Neural progenitor cell (in vitro differentiated cells): ENCODE measurements around the gene PRR22. TPM values are rescaled to one million over a fixed set of nuclear protein-coding genes. Genes with fewer than 3 reads are reported as not detected.

Experiments
- DNase-seq: peaks from one replicate; pipeline ENCODE4 v3.0.0-alpha.2; 2016; ENCODE audit warnings: low spot score
- H2AFZ ChIP-seq: fragments of 200-600 bp; sonication (generic); replicated peaks from 2 replicates; pipeline ENCODE4 v1.6.1; 2016; ENCODE audit warnings: antibody characterized with exemption
- H3F3A ChIP-seq: fragments of 200-600 bp; sonication (generic); 2 replicates; pipeline ENCODE4 v1.6.1; 2016; ENCODE audit warnings: antibody characterized with exemption, low read depth
- H3K27ac ChIP-seq: fragments of 200-600 bp; sonication (generic); 2 replicates; pipeline ENCODE4 v1.5.1; 2016; ENCODE audit warnings: mild to moderate bottlenecking
- H3K27me3 ChIP-seq: fragments of 200-600 bp; sonication (generic); 2 replicates; pipeline ENCODE4 v1.6.1; 2016; ENCODE audit warnings: mild to moderate bottlenecking, moderate library complexity
- H3K36me3 ChIP-seq: fragments of 200-600 bp; sonication (generic); 2 replicates; pipeline ENCODE4 v1.5.1; 2016
- H3K4me1 ChIP-seq: fragments of 200-600 bp; sonication (generic); 2 replicates; pipeline ENCODE4 v1.6.1; 2016; ENCODE audit warnings: mixed run types
- H3K4me2 ChIP-seq: fragments of 200-600 bp; sonication (generic); 2 replicates; pipeline ENCODE4 v1.6.1; 2016
- H3K4me3 ChIP-seq: fragments of 200-600 bp; sonication (generic); 2 replicates; pipeline ENCODE4 v1.5.1; 2016
- H3K79me2 ChIP-seq: fragments of 200-600 bp; sonication (generic); 2 replicates; pipeline ENCODE4 v1.6.1; 2016; ENCODE audit warnings: low read depth
- H3K9ac ChIP-seq: fragments of 200-600 bp; sonication (generic); 2 replicates; pipeline ENCODE4 v1.6.1; 2016
- H3K9me3 ChIP-seq: fragments of 200-600 bp; sonication (generic); 2 replicates; pipeline ENCODE4 v1.5.1; 2016; ENCODE audit warnings: low read depth
- H4K20me1 ChIP-seq: fragments of 200-600 bp; sonication (generic); 2 replicates; pipeline ENCODE4 v1.6.1; 2016; ENCODE audit warnings: low read depth
- H3K27ac Mint-ChIP-seq: 3 replicates; pipeline ENCODE4 v1.8.0; 2021; ENCODE audit warnings: mixed read lengths
- H3K27me3 Mint-ChIP-seq: 2 replicates; pipeline ENCODE4 v1.8.0; 2022; ENCODE audit warnings: low read depth, mild to moderate bottlenecking, inconsistent platforms, moderate library complexity, mixed read lengths; ENCODE audit not compliant: insufficient read depth
- H3K36me3 Mint-ChIP-seq: 3 replicates; pipeline ENCODE4 v1.8.0; 2021; ENCODE audit warnings: mixed read lengths
- H3K4me1 Mint-ChIP-seq: 3 replicates; pipeline ENCODE4 v1.8.0; 2021; ENCODE audit warnings: mixed read lengths
- H3K4me3 Mint-ChIP-seq: 3 replicates; pipeline ENCODE4 v1.8.0; 2021; ENCODE audit warnings: mild to moderate bottlenecking, moderate library complexity, mixed read lengths
- H3K9me3 Mint-ChIP-seq: 3 replicates; pipeline ENCODE4 v1.8.0; 2020; ENCODE audit warnings: mixed read lengths
- CTCF ChIP-seq: fragments of 200-600 bp; sonication (generic); IDR thresholded peaks from 2 replicates; pipeline ENCODE4 v1.5.1; 2017; ENCODE audit warnings: antibody characterized with exemption, mild to moderate bottlenecking
- EZH2 ChIP-seq: fragments of 200-600 bp; sonication (generic); IDR thresholded peaks from 2 replicates; pipeline ENCODE4 v1.6.1; 2017; ENCODE audit warnings: antibody characterized with exemption, mild to moderate bottlenecking, moderate library complexity
- EZH2phosphoT487 ChIP-seq: fragments of 200-600 bp; sonication (generic); IDR thresholded peaks from 2 replicates; pipeline ENCODE4 v1.6.1; 2017; ENCODE audit warnings: antibody characterized with exemption
- total RNA-seq: library from RNA; depleted of rRNA; stranded (reverse); fragments of >200 nt; gene quantifications from 2 replicates; pipeline ENCODE4 v1.2.3, GENCODE V29; 2015; ENCODE audit warnings: low replicate concordance

The PRR22 gene
- total RNA-seq, 1 donor from 2014 or later, result not detected

- H3K4me1 ChIP-seq, result no peaks in the 10 kb centered on the region
- H3K27me3 ChIP-seq, result peaks cover 34% of the 10 kb centered on the region
- no peak overlapping the region for H3K9ac ChIP-seq
- no peak overlapping the region for H3K4me3 ChIP-seq
- H3K79me2 ChIP-seq, result no peaks in the 10 kb centered on the region
- no peak overlapping the region for H3K27ac Mint-ChIP-seq
- H3K27ac ChIP-seq, result no peak overlapping the region
- H4K20me1 ChIP-seq, result no peaks in the 10 kb centered on the region
- no peaks in the 10 kb centered on the region for H3K36me3 ChIP-seq
- no peaks in the 10 kb centered on the region for H3K9me3 ChIP-seq
- H3K4me1 Mint-ChIP-seq, result peaks cover 27% of the 10 kb centered on the region
- no peak overlapping the region for H3K4me2 ChIP-seq
- H3K27me3 Mint-ChIP-seq, result peaks cover 21% of the 10 kb centered on the region
- H3K9me3 Mint-ChIP-seq, result no peaks in the 10 kb centered on the region
- DNase-seq, result no peak
- no peak for TF ChIP-seq EZH2
- no peak for TF ChIP-seq CTCF
- no peak for TF ChIP-seq EZH2phosphoT487
- H2AFZ ChIP-seq, result no peak overlapping the region
- peak overlapping the region; percentile 68 for H3K4me3 Mint-ChIP-seq
- H3K36me3 Mint-ChIP-seq, result no peaks in the 10 kb centered on the region
- H3F3A ChIP-seq, result peaks cover 21% of the 10 kb centered on the region
Measured at GRCh38 chr19:5800361-5801270, 16.1 kb upstream of the PRR22 start.

GRCh38 chr19:5799247-5800241 lies 15.0 kb upstream of the PRR22 start:
- Histone ChIP-seq H3K36me3 (no peaks in the 10 kb centered on the region), H3K27ac (no peak overlapping the region), H3K9ac (no peak overlapping the region), H3K9me3 (no peaks in the 10 kb centered on the region), H3K79me2 (no peaks in the 10 kb centered on the region), H4K20me1 (no peaks in the 10 kb centered on the region), H3F3A (peaks cover 16% of the 10 kb centered on the region), H2AFZ (no peak overlapping the region), H3K4me3 (no peak overlapping the region), H3K27me3 (peaks cover 27% of the 10 kb centered on the region), H3K4me2 (no peak overlapping the region), H3K4me1 (no peaks in the 10 kb centered on the region)
- H3K27me3 Mint-ChIP-seq, result peaks cover 21% of the 10 kb centered on the region
- TF ChIP-seq EZH2phosphoT487 (no peak), CTCF (no peak), EZH2 (no peak)
- H3K4me1 Mint-ChIP-seq, result peaks cover 27% of the 10 kb centered on the region
- H3K9me3 Mint-ChIP-seq, result no peaks in the 10 kb centered on the region
- H3K4me3 Mint-ChIP-seq, result peak overlapping the region; percentile 31
- H3K36me3 Mint-ChIP-seq, result no peaks in the 10 kb centered on the region
- peak overlapping the region; percentile 94 for H3K27ac Mint-ChIP-seq
- DNase-seq, result no peak

- H3K27me3 ChIP-seq, result peaks cover 18% of the 10 kb centered on the region
- Mint-ChIP-seq H3K27ac (no peak overlapping the region), H3K4me3 (no peak overlapping the region), H3K4me1 (peaks cover 19% of the 10 kb centered on the region), H3K9me3 (no peaks in the 10 kb centered on the region), H3K27me3 (peaks cover 14% of the 10 kb centered on the region), H3K36me3 (no peaks in the 10 kb centered on the region)
- DNase-seq, result no peak
- H3K4me3 ChIP-seq, result no peak overlapping the region
- H3K27ac ChIP-seq, result no peak overlapping the region
- H3K4me2 ChIP-seq, result no peak overlapping the region
- H3K4me1 ChIP-seq, result no peaks in the 10 kb centered on the region
- no peak overlapping the region for H3K9ac ChIP-seq
- no peak for TF ChIP-seq EZH2
- TF ChIP-seq CTCF, result no peak
- no peak for TF ChIP-seq EZH2phosphoT487
- H2AFZ ChIP-seq, result no peak overlapping the region
- H3K9me3 ChIP-seq, result no peaks in the 10 kb centered on the region
- peaks cover 12% of the 10 kb centered on the region for H3F3A ChIP-seq
- no peaks in the 10 kb centered on the region for H3K79me2 ChIP-seq
- H4K20me1 ChIP-seq, result no peaks in the 10 kb centered on the region
- no peaks in the 10 kb centered on the region for H3K36me3 ChIP-seq
Measured at GRCh38 chr19:5798244-5798643, 13.7 kb upstream of the PRR22 start.
